GM19043 (cell line): Measurements from ENCODE around the gene SYT7.

Experiments used
- ATAC-seq: cut with Tn5 transposase; IDR thresholded peaks from one replicate; pipeline ENCODE4 v1.9.1; 2021; ENCODE audit warnings: low read depth; ENCODE audit not compliant: unreplicated experiment

The SYT7 gene

GRCh38 chr11:61555978-61556377, 24.9 kb downstream of the SYT7 start:
- ATAC-seq, result no peak

GRCh38 chr11:61555051-61555969, 25.6 kb downstream of the SYT7 start:
- ATAC-seq, result no peak

GRCh38 chr11:61554172-61554988, 26.5 kb downstream of the SYT7 start:
- ATAC-seq, result no peak

GRCh38 chr11:61553373-61554171, 27.3 kb downstream of the SYT7 start:
- no peak for ATAC-seq

GRCh38 chr11:61552108-61552635, 28.7 kb downstream of the SYT7 start:
- no peak for ATAC-seq

- no peak for ATAC-seq
Measured at GRCh38 chr11:61551634-61552033, 29.2 kb downstream of the SYT7 start.

- ATAC-seq, result no peak
Measured at GRCh38 chr11:61550665-61551227, 30.1 kb downstream of the SYT7 start.

- no peak for ATAC-seq
Measured at GRCh38 chr11:61549662-61550568, 31.0 kb downstream of the SYT7 start.

- ATAC-seq, result no peak
Measured at GRCh38 chr11:61549177-61549576, 31.7 kb downstream of the SYT7 start.

GRCh38 chr11:61547246-61547645, 33.6 kb downstream of the SYT7 start:
- ATAC-seq, result no peak

GRCh38 chr11:61546663-61547062, 34.2 kb downstream of the SYT7 start:
- no peak for ATAC-seq

GRCh38 chr11:61545921-61546320, 35.0 kb downstream of the SYT7 start:
- no peak for ATAC-seq

- no peak for ATAC-seq
Measured at GRCh38 chr11:61545341-61545740, 35.5 kb downstream of the SYT7 start.

- no peak for ATAC-seq
Measured at GRCh38 chr11:61544466-61544865, 36.4 kb downstream of the SYT7 start.

GRCh38 chr11:61543606-61544306, 37.1 kb downstream of the SYT7 start:
- no peak for ATAC-seq

GRCh38 chr11:61542705-61543104, 38.2 kb downstream of the SYT7 start:
- no peak for ATAC-seq

- ATAC-seq, result no peak
Measured at GRCh38 chr11:61542024-61542461, 38.8 kb downstream of the SYT7 start.

GRCh38 chr11:61541598-61541997, 39.3 kb downstream of the SYT7 start:
- no peak for ATAC-seq
